ENCODE results near the gene HOXA4. TPM values are rescaled to one million over a fixed set of nuclear protein-coding genes. Genes with fewer than 3 reads are reported as not detected.

HOXA4 gene
- total and polyA plus RNA-seq, 3 donors from 2014 or later: 1.7 to 3.4 (median 3.3) TPM

GRCh38 chr7:27151931-27152815 is 21.6 kb upstream of the HOXA4 start, which contains the start of gene HOXA3:
Gene HOXA3, minus strand, starts transcription at chr7:27152583. Its CDS starts 41,943 bp downstream, at chr7:27110640.
- TF ChIP-seq, protein P1, sequence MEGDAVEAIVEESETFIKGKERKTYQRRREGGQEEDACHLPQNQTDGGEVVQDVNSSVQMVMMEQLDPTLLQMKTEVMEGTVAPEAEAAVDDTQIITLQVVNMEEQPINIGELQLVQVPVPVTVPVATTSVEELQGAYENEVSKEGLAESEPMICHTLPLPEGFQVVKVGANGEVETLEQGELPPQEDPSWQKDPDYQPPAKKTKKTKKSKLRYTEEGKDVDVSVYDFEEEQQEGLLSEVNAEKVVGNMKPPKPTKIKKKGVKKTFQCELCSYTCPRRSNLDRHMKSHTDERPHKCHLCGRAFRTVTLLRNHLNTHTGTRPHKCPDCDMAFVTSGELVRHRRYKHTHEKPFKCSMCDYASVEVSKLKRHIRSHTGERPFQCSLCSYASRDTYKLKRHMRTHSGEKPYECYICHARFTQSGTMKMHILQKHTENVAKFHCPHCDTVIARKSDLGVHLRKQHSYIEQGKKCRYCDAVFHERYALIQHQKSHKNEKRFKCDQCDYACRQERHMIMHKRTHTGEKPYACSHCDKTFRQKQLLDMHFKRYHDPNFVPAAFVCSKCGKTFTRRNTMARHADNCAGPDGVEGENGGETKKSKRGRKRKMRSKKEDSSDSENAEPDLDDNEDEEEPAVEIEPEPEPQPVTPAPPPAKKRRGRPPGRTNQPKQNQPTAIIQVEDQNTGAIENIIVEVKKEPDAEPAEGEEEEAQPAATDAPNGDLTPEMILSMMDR (IDR thresholded peaks at IDR 0.05): no peak
- no peak for TF ChIP-seq POLR2A (IDR thresholded peaks at IDR 0.05)
- Histone ChIP-seq H3K9me3 (no peaks in the 10 kb centered on the region), H3K4me3 (no peak within 1 kb of the TSS), H3K27ac (no peak within 1 kb of the TSS), H3K27me3 (peaks cover 14% of the 10 kb centered on the region), H3K4me1 (peaks cover 7% of the 10 kb centered on the region), H3K36me3 (ENCODE audit: low read depth, missing control alignments) (no peaks in the 10 kb centered on the region)
- intact Hi-C loops (cut with DNase I; ENCODE audit: low total_unique reads): no loop called here
- WGBS, 2 donors: 2 to 5% methylated on average over 48 to 53 of the region's 53 CpGs
- DNase-seq: peak; percentile 13

GRCh38 chr7:27151341-27151930 is 20.9 kb upstream of the HOXA4 start:
- Histone ChIP-seq H3K36me3 (ENCODE audit: low read depth, missing control alignments) (no peaks in the 10 kb centered on the region), H3K4me1 (peaks cover 7% of the 10 kb centered on the region), H3K27me3 (peaks cover 14% of the 10 kb centered on the region), H3K9me3 (no peaks in the 10 kb centered on the region), H3K27ac (no peak overlapping the region), H3K4me3 (peak overlapping the region in 1 of 2 donors; percentile 21)
- peak; percentile 11 for DNase-seq
- 4 to 6% methylated on average over 27 of the region's 27 CpGs for WGBS, 2 donors
- no peak for TF ChIP-seq POLR2A (IDR thresholded peaks at IDR 0.05)
- TF ChIP-seq, protein P1 (IDR thresholded peaks at IDR 0.05): no peak
- intact Hi-C loops (cut with DNase I; ENCODE audit: low total_unique reads): no loop called here

DNA sequence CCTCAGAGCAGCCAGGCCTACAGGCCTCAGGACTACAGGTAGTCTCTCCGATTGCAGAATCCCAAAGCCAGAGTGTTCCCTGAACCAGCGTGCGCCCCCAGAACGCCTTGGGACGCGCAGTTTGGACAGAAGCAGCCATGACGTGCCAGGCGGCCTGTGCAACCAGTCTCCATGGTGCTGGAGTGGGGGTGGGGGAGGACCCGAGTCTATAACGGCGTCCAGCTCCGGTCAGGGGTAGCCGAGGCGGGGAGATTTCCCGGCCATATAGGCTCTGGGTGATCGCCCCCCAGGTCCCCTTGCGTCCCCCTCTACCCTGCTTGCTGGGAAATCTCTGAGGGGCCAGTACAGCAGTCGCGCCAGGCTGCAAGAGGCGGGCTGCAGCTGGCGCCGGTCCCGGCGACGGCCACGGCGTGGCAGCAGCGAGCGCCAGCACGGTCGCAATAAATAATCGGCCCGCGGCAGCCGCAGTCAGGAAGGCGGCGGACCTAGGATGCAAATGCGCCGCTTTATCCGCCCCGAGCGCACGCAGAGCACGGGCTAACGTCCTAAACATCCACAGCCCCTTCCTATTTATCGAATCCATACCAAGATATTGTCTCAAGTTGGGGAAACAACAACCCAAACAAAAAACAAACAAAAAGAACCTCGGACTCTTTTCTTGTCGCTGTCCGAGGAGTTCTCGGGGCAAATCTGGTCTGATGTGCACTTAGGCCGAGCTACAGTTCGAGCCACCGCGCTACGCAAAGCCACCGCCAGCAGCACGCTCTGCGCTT is 20.2 kb upstream of the HOXA4 start:
- TF ChIP-seq, protein P1 (IDR thresholded peaks at IDR 0.05): peak; percentile 42 to 75 (median 71)
- TF ChIP-seq POLR2A (IDR thresholded peaks at IDR 0.05): no peak
- H3K4me3 ChIP-seq: peak overlapping the region in 1 of 2 donors; percentile 21
- no peaks in the 10 kb centered on the region for H3K9me3 ChIP-seq
- intact Hi-C loops (cut with DNase I; ENCODE audit: low total_unique reads): no loop called here
- H3K4me1 ChIP-seq: peaks cover 7% of the 10 kb centered on the region
- 2 to 3% methylated on average over 26 to 58 of the region's 58 CpGs for WGBS, 2 donors
- H3K27ac ChIP-seq: no peak overlapping the region
- DNase-seq: peak; percentile 73
- no peaks in the 10 kb centered on the region for H3K36me3 ChIP-seq (ENCODE audit: low read depth, missing control alignments)
- peaks cover 9% of the 10 kb centered on the region for H3K27me3 ChIP-seq

- Histone ChIP-seq H3K27ac (no peak overlapping the region), H3K27me3 (peaks cover 9% of the 10 kb centered on the region), H3K36me3 (ENCODE audit: low read depth, missing control alignments) (no peaks in the 10 kb centered on the region), H3K4me1 (peaks cover 4% of the 10 kb centered on the region), H3K4me3 (no peak overlapping the region), H3K9me3 (no peaks in the 10 kb centered on the region)
- intact Hi-C loops (cut with DNase I; ENCODE audit: low total_unique reads): no loop called here
- no peak for DNase-seq
- WGBS, 2 donors: 38 to 51% methylated on average over 9 to 13 of the region's 13 CpGs
- no peak for TF ChIP-seq POLR2A (IDR thresholded peaks at IDR 0.05)
- TF ChIP-seq, protein P1 (IDR thresholded peaks at IDR 0.05): no peak
These were observed 19.4 kb upstream of the HOXA4 start for GRCh38 chr7:27149842-27150567.
